Parathyroid adenoma (tissue), 2 donors: ENCODE measurements around the gene RERE.

Experiments used
- H2AFZ ChIP-seq: fragments of 300-600 bp; sonication (generic); one replicate; pipeline ENCODE4 v1.7.0; 2017; ENCODE audit warnings: antibody characterized with exemption, mild to moderate bottlenecking
- H3K27ac ChIP-seq: fragments of 300-600 bp; sonication (generic); one replicate; pipeline ENCODE4 v1.7.0; 2017
- H3K27me3 ChIP-seq: fragments of 300-600 bp; sonication (generic); one replicate; pipeline ENCODE4 v1.7.0; 2017; ENCODE audit warnings: low read length; ENCODE audit not compliant: control insufficient read depth, insufficient read depth
- H3K36me3 ChIP-seq: fragments of 300-600 bp; sonication (generic); one replicate; pipeline ENCODE4 v1.7.0; 2017; ENCODE audit warnings: low read length; ENCODE audit not compliant: control insufficient read depth, insufficient read depth
- H3K4me1 ChIP-seq: fragments of 300-600 bp; sonication (generic); one replicate; pipeline ENCODE4 v1.7.0; 2017; ENCODE audit warnings: control low read depth
- H3K4me2 ChIP-seq: fragments of 300-600 bp; sonication (generic); one replicate; pipeline ENCODE4 v1.7.0; 2017; ENCODE audit warnings: low read length
- H3K4me3 ChIP-seq: fragments of 300-600 bp; sonication (generic); one replicate; pipeline ENCODE4 v1.7.0; 2017; ENCODE audit warnings: low read depth, low read length
- H3K79me2 ChIP-seq: fragments of 300-600 bp; sonication (generic); one replicate; pipeline ENCODE4 v1.7.0; 2017; ENCODE audit warnings: control low read depth
- H3K9ac ChIP-seq: fragments of 300-600 bp; sonication (generic); one replicate; pipeline ENCODE4 v1.7.0; 2017; ENCODE audit warnings: mild to moderate bottlenecking
- H3K9me3 ChIP-seq: fragments of 300-600 bp; sonication (generic); one replicate; pipeline ENCODE4 v1.7.0; 2017; ENCODE audit warnings: low read length; ENCODE audit not compliant: control insufficient read depth
- CTCF ChIP-seq: fragments of 300-600 bp; sonication (generic); IDR thresholded peaks from one replicate; pipeline ENCODE4 v1.7.0; 2017; ENCODE audit warnings: antibody characterized with exemption, mild to moderate bottlenecking
- donor health status: primary hyperparathyroidism.

The RERE gene

DNA sequence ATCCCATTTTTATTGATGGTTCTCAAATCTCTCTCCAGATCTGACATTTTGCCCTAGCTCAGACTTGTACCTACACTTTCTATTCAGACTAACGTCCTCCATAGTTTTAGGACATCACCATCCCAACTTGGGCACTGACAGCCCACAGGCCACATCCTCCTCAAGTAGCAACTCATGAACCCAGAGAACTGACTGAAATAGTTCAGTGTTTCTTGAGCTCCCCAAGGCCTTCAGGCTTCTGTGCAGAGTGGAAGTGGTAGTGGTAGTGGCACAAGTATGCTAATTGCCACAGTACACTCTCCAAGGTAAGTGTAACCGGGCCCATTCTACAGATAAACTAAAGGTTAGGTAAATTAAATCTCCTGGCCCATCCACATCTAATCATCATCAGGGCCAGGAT lies 387.0 kb downstream of the RERE start:
- no peak for TF ChIP-seq CTCF

GRCh38 chr1:8429549-8430110 lies 387.8 kb downstream of the RERE start:
- Histone ChIP-seq H2AFZ (no peak overlapping the region), H3K27me3 (no peaks in the 10 kb centered on the region), H3K4me2 (no peak overlapping the region), H3K9me3 (no peaks in the 10 kb centered on the region), H3K36me3 (no peaks in the 10 kb centered on the region), H3K4me3 (no peak overlapping the region), H3K4me1 (peaks cover 2% of the 10 kb centered on the region), H3K9ac (no peak overlapping the region), H3K79me2 (peaks cover 13% of the 10 kb centered on the region), H3K27ac (no peak overlapping the region)
- no peak for TF ChIP-seq CTCF

More for the DNA sequence above, 387.0 kb downstream of the RERE start:
- Histone ChIP-seq H3K9ac (no peak overlapping the region), H3K36me3 (no peaks in the 10 kb centered on the region), H3K9me3 (no peaks in the 10 kb centered on the region), H3K27me3 (no peaks in the 10 kb centered on the region), H3K4me1 (peaks cover 5% of the 10 kb centered on the region), H2AFZ (no peak overlapping the region), H3K79me2 (peaks cover 19% of the 10 kb centered on the region), H3K4me2 (no peak overlapping the region), H3K27ac (no peak overlapping the region), H3K4me3 (no peak overlapping the region)

- no peak overlapping the region for H3K4me2 ChIP-seq
- no peak overlapping the region for H2AFZ ChIP-seq
- H3K9me3 ChIP-seq, result no peaks in the 10 kb centered on the region
- TF ChIP-seq CTCF, result no peak
- H3K4me1 ChIP-seq, result peaks cover 2% of the 10 kb centered on the region
- H3K36me3 ChIP-seq, result no peaks in the 10 kb centered on the region
- H3K27me3 ChIP-seq, result no peaks in the 10 kb centered on the region
- peaks cover 6% of the 10 kb centered on the region for H3K79me2 ChIP-seq
- H3K27ac ChIP-seq, result no peak overlapping the region
- H3K4me3 ChIP-seq, result no peak overlapping the region
- no peak overlapping the region for H3K9ac ChIP-seq
Measured at GRCh38 chr1:8428441-8428840, 389.0 kb downstream of the RERE start.

GRCh38 chr1:8427986-8428385 lies 389.5 kb downstream of the RERE start:
- Histone ChIP-seq H3K79me2 (peaks cover 6% of the 10 kb centered on the region), H3K4me1 (peaks cover 2% of the 10 kb centered on the region), H3K4me2 (no peak overlapping the region), H2AFZ (no peak overlapping the region), H3K27me3 (no peaks in the 10 kb centered on the region), H3K9me3 (no peaks in the 10 kb centered on the region), H3K27ac (no peak overlapping the region), H3K36me3 (no peaks in the 10 kb centered on the region), H3K4me3 (no peak overlapping the region), H3K9ac (no peak overlapping the region)
- TF ChIP-seq CTCF, result no peak

DNA sequence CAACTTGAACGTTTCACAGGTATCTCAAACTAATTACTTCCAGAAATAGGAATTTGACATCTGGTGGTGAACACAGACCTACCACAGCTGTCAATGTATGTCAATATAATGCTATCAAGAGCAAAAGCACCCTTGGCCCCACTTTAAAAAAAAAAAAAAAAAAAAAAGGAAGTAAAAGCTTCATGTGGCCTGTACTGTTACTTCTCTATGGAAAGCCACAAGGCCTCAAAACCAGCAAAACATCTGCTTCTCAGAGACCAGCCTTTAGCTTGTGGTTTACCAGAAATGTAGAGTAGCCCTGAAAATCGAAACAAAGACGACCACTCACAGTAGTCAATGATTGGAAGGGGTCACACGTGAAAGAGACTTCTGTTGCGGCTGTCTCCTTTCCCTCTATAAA lies 389.9 kb downstream of the RERE start:
- peaks cover 6% of the 10 kb centered on the region for H3K79me2 ChIP-seq
- H3K9ac ChIP-seq, result no peak overlapping the region

More for the DNA sequence above, 389.9 kb downstream of the RERE start:
- Histone ChIP-seq H3K9me3 (no peaks in the 10 kb centered on the region), H3K36me3 (no peaks in the 10 kb centered on the region), H3K27me3 (no peaks in the 10 kb centered on the region), H2AFZ (no peak overlapping the region), H3K4me1 (peaks cover 2% of the 10 kb centered on the region), H3K4me2 (no peak overlapping the region), H3K4me3 (no peak overlapping the region), H3K27ac (no peak overlapping the region)
- TF ChIP-seq CTCF, result no peak
